Measurements from ENCODE around the gene TMEM132D. TPM values are rescaled to one million over a fixed set of nuclear protein-coding genes. Genes with fewer than 3 reads are reported as not detected.

TMEM132D gene
- total RNA-seq, 1 experiment from 2014 or later, result not detected

DNA sequence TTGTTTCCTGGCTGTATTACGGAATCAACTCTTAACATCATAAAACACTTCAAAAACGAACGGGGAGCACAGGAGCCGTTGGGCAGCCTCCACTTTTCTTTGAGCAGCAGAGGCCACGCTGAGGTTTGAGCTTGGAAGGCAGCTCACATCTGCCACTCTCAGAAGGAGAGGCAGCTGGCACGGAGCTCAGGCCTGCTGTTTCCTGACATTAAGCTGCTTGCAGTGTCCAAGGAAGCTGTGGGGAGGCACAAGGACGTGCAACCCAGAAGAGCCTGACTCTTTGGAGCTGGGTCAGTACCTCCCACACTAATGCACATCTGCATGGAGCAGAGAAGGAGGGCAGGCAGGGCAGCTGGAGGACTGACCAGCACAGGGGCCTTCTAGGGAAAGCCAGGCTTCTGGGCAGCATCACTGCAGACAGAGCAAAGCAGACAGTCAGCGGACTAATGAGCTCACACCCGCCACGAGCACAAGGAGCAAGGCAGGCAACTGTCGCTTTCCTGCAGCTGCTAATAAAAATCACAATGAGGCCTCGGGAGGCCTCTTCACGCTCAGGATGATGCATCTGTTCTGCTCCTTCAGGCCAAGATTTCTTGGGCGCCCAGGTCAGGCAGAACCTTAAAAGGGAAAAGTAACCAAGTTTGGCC lies 839.5 kb downstream of the TMEM132D start:
- no peak overlapping the region for H3K4me3 ChIP-seq (ENCODE audit: low read depth in 2 of 2, low read length in 2 of 2)
- no peak for TF ChIP-seq TCF7L2 (IDR thresholded peaks at IDR 0.05; ENCODE audit: low read depth, low read length)
- ATAC-seq, result no peak
- H3K27ac ChIP-seq (ENCODE audit: low read length), result no peak overlapping the region
- POLR2A ChIA-PET, result interaction anchor here (0.7 kb wide), 1 partner anchor 200 kb away, joined by 8 read pairs; no protein-coding TSS in a partner anchor
- BruUV-seq (replicated peaks), result no TSS peak
- in situ Hi-C loops (cut with HindIII; ENCODE audit: low pct_unique_long_range_greater_than_20kb, low sequenced_read_pairs), result no loop called here
- H3K9me3 ChIP-seq (ENCODE audit: control insufficient read depth, insufficient read depth, low read depth, low read length), result no peaks in the 10 kb centered on the region
- CTCF ChIA-PET, result no interaction called here
- no peaks in the 10 kb centered on the region for H3K36me3 ChIP-seq (ENCODE audit: control insufficient read depth, insufficient read depth, low read length)
- no peaks in the 10 kb centered on the region for H3K4me1 ChIP-seq (ENCODE audit: control insufficient read depth, insufficient read depth, low read length)
- intact Hi-C loops (cut with micrococcal nuclease; ENCODE audit: unreplicated experiment), result no loop called here
- H3K27me3 ChIP-seq (ENCODE audit: control insufficient read depth, insufficient read depth, low read length), result no peaks in the 10 kb centered on the region
- no peak for DNase-seq (ENCODE audit: low read depth, low spot score)

DNA sequence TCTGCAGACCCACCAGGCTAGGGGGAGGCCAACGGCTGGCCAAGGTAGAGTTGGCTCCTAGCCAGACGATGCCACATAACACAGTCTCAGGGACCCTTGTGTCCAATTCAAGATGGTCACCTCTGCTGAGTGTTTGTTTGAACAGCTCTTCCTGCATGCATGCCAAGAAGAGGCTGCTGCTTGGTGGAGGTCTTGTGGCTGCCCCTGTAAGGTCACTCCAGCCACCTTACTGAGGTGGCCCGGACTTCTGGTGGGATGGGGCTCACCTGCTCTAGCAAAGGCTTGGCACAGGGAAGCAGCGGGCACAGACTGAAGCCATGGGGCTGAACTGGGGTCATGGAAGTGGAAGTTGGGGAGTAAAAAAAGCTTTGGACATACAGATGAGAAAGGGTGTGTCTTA lies 840.2 kb downstream of the TMEM132D start:
- ATAC-seq (no peak), DNase-seq (ENCODE audit: low read depth, low spot score) (no peak)
- no TSS peak for BruUV-seq (replicated peaks)
- Histone ChIP-seq H3K4me3 (ENCODE audit: low read depth in 2 of 2, low read length in 2 of 2) (no peak overlapping the region), H3K27ac (ENCODE audit: low read length) (no peak overlapping the region), H3K36me3 (ENCODE audit: control insufficient read depth, insufficient read depth, low read length) (no peaks in the 10 kb centered on the region), H3K4me1 (ENCODE audit: control insufficient read depth, insufficient read depth, low read length) (no peaks in the 10 kb centered on the region), H3K9me3 (ENCODE audit: control insufficient read depth, insufficient read depth, low read depth, low read length) (no peaks in the 10 kb centered on the region), H3K27me3 (ENCODE audit: control insufficient read depth, insufficient read depth, low read length) (no peaks in the 10 kb centered on the region)
- in situ Hi-C loops (cut with HindIII; ENCODE audit: low pct_unique_long_range_greater_than_20kb, low sequenced_read_pairs) (no loop called here), intact Hi-C loops (cut with micrococcal nuclease; ENCODE audit: unreplicated experiment) (no loop called here)
- TF ChIP-seq POLR2AphosphoS5 (IDR thresholded peaks at IDR 0.05; ENCODE audit: low read depth, low read length) (no peak), TCF7L2 (IDR thresholded peaks at IDR 0.05; ENCODE audit: low read depth, low read length) (no peak), SIN3A (IDR thresholded peaks at IDR 0.05; ENCODE audit: borderline replicate concordance, insufficient read depth, low read depth, low read length) (no peak)
- TF ChIP-seq, protein P1, sequence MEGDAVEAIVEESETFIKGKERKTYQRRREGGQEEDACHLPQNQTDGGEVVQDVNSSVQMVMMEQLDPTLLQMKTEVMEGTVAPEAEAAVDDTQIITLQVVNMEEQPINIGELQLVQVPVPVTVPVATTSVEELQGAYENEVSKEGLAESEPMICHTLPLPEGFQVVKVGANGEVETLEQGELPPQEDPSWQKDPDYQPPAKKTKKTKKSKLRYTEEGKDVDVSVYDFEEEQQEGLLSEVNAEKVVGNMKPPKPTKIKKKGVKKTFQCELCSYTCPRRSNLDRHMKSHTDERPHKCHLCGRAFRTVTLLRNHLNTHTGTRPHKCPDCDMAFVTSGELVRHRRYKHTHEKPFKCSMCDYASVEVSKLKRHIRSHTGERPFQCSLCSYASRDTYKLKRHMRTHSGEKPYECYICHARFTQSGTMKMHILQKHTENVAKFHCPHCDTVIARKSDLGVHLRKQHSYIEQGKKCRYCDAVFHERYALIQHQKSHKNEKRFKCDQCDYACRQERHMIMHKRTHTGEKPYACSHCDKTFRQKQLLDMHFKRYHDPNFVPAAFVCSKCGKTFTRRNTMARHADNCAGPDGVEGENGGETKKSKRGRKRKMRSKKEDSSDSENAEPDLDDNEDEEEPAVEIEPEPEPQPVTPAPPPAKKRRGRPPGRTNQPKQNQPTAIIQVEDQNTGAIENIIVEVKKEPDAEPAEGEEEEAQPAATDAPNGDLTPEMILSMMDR (IDR thresholded peaks at IDR 0.05), result no peak
- TF ChIP-seq, protein P2, sequence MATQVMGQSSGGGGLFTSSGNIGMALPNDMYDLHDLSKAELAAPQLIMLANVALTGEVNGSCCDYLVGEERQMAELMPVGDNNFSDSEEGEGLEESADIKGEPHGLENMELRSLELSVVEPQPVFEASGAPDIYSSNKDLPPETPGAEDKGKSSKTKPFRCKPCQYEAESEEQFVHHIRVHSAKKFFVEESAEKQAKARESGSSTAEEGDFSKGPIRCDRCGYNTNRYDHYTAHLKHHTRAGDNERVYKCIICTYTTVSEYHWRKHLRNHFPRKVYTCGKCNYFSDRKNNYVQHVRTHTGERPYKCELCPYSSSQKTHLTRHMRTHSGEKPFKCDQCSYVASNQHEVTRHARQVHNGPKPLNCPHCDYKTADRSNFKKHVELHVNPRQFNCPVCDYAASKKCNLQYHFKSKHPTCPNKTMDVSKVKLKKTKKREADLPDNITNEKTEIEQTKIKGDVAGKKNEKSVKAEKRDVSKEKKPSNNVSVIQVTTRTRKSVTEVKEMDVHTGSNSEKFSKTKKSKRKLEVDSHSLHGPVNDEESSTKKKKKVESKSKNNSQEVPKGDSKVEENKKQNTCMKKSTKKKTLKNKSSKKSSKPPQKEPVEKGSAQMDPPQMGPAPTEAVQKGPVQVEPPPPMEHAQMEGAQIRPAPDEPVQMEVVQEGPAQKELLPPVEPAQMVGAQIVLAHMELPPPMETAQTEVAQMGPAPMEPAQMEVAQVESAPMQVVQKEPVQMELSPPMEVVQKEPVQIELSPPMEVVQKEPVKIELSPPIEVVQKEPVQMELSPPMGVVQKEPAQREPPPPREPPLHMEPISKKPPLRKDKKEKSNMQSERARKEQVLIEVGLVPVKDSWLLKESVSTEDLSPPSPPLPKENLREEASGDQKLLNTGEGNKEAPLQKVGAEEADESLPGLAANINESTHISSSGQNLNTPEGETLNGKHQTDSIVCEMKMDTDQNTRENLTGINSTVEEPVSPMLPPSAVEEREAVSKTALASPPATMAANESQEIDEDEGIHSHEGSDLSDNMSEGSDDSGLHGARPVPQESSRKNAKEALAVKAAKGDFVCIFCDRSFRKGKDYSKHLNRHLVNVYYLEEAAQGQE (IDR thresholded peaks at IDR 0.05; ENCODE audit: insufficient read depth in 1 of 2, low read depth in 2 of 2, low read length in 1 of 2), result no peak
- ChIA-PET POLR2A (no interaction called here), CTCF (no interaction called here)

DNA sequence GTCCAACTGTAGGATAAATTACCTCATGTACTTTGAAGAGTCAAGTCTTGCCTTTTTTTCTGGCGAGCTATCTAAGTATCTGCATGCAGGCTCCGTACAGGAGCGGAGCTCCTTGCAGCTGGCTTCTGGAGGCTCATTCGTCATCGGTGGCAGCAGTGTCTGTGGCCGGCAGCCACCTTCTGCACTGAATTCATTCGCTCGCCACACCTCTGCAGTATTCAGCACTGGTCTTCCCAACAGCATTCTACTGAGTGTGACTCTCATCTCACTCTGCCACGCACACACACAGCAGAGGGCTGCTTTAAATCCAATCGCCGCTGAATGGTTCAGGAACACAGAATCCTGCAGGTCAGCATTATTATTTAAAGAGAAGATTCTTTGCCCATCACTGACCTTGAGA lies 850.6 kb downstream of the TMEM132D start:
- no peak overlapping the region for H3K27ac ChIP-seq (ENCODE audit: low read length)
- intact Hi-C loops (cut with micrococcal nuclease; ENCODE audit: unreplicated experiment), result no loop called here
- no peaks in the 10 kb centered on the region for H3K9me3 ChIP-seq (ENCODE audit: control insufficient read depth, insufficient read depth, low read depth, low read length)
- in situ Hi-C loops (cut with HindIII; ENCODE audit: low pct_unique_long_range_greater_than_20kb, low sequenced_read_pairs), result no loop called here
- BruUV-seq (replicated peaks), result no TSS peak
- H3K27me3 ChIP-seq (ENCODE audit: control insufficient read depth, insufficient read depth, low read length), result no peaks in the 10 kb centered on the region
- no peak overlapping the region for H3K4me3 ChIP-seq (ENCODE audit: low read depth in 2 of 2, low read length in 2 of 2)
- CTCF ChIA-PET, result no interaction called here
- DNase-seq (ENCODE audit: low read depth, low spot score), result no peak
- ATAC-seq, result no peak
- POLR2A ChIA-PET, result no interaction called here
- H3K4me1 ChIP-seq (ENCODE audit: control insufficient read depth, insufficient read depth, low read length), result no peaks in the 10 kb centered on the region
- no peak for TF ChIP-seq SIN3A (IDR thresholded peaks at IDR 0.05; ENCODE audit: borderline replicate concordance, insufficient read depth, low read depth, low read length)
- TF ChIP-seq, protein P1 (IDR thresholded peaks at IDR 0.05), result no peak
- no peak for TF ChIP-seq TCF7L2 (IDR thresholded peaks at IDR 0.05; ENCODE audit: low read depth, low read length)
- TF ChIP-seq, protein P2 (IDR thresholded peaks at IDR 0.05; ENCODE audit: insufficient read depth in 1 of 2, low read depth in 2 of 2, low read length in 1 of 2), result no peak
- TF ChIP-seq POLR2AphosphoS5 (IDR thresholded peaks at IDR 0.05; ENCODE audit: low read depth, low read length), result no peak
- H3K36me3 ChIP-seq (ENCODE audit: control insufficient read depth, insufficient read depth, low read length), result no peaks in the 10 kb centered on the region
